Thoracic aorta (tissue), 2 donors: Measurements from ENCODE around the gene HLA-DOA. TPM values are rescaled to one million over a fixed set of nuclear protein-coding genes. Genes with fewer than 3 reads are reported as not detected.

Experiments
- ATAC-seq: fragments of 150-250 bp; one replicate; pipeline ENCODE4 v1.8.0; 2017; ENCODE audit warnings: low read depth; ENCODE audit not compliant: insufficient number of reproducible peaks, low FRiP score
- DNase-seq: peaks from one replicate; pipeline ENCODE4 v3.0.0-alpha.2; 2020; ENCODE audit warnings: low spot score
- H3K27ac ChIP-seq, 2 donors: fragments of 200-600 bp; sonication (generic); 1 replicate in 1 of 2; 2 replicates in 1 of 2; pipeline ENCODE4 v1.5.1; 2016; ENCODE audit warnings: mild to moderate bottlenecking in 2 of 2, moderate library complexity in 2 of 2
- H3K27me3 ChIP-seq: fragments of 200-600 bp; sonication (generic); replicated peaks from 2 replicates; pipeline ENCODE4 v1.6.0; 2016; ENCODE audit warnings: mild to moderate bottlenecking; ENCODE audit not compliant: insufficient read depth
- H3K36me3 ChIP-seq: fragments of 200-600 bp; sonication (generic); one replicate; pipeline ENCODE4 v1.5.1; 2016
- H3K4me1 ChIP-seq, 2 donors: fragments of 200-600 bp; sonication (generic); 1 replicate in 1 of 2; 2 replicates in 1 of 2; pipeline versions ENCODE4 v1.5.1 to v1.6.0; 2016; ENCODE audit warnings: low read depth in 2 of 2, mild to moderate bottlenecking in 1 of 2; ENCODE audit not compliant: control insufficient read depth in 1 of 2
- H3K4me3 ChIP-seq: fragments of 200-600 bp; sonication (generic); 2 replicates; pipeline ENCODE4 v1.5.1; 2016; ENCODE audit warnings: mild to moderate bottlenecking
- H3K9me3 ChIP-seq: fragments of 200-600 bp; sonication (generic); 2 replicates; pipeline ENCODE4 v1.5.1; 2016
- CTCF ChIP-seq: fragments of 200-600 bp; sonication (generic); IDR thresholded peaks from one replicate; pipeline ENCODE4 v1.5.1; 2019; ENCODE audit warnings: antibody characterized with exemption
- total RNA-seq, 2 donors: library from RNA; depleted of rRNA; stranded (reverse); fragments of >200 nt; gene quantifications; one replicate each; pipeline versions ENCODE4 v1.1.0 to v1.2.3, GENCODE V29; 2016

HLA-DOA gene
- total RNA-seq, 2 donors from 2014 or later: 5.8 to 19.4 TPM

GRCh38 chr6:33010356-33010755 lies 965 bp upstream of the HLA-DOA start:
- TF ChIP-seq CTCF: no peak
- ATAC-seq (no peak), DNase-seq (no peak)
- no peak overlapping the region for H3K4me3 ChIP-seq
- H3K36me3 ChIP-seq: no peaks in the 10 kb centered on the region
- H3K27me3 ChIP-seq: no peaks in the 10 kb centered on the region
- H3K4me1 ChIP-seq: no peaks in the 10 kb centered on the region
- H3K9me3 ChIP-seq: no peaks in the 10 kb centered on the region
- H3K27ac ChIP-seq: no peak overlapping the region

GRCh38 chr6:33007831-33008400 lies 1.5 kb downstream of the HLA-DOA start:
- no peaks in the 10 kb centered on the region for H3K36me3 ChIP-seq
- DNase-seq: no peak
- no peaks in the 10 kb centered on the region for H3K27me3 ChIP-seq
- no peak overlapping the region for H3K27ac ChIP-seq
- no peak overlapping the region for H3K4me3 ChIP-seq
- H3K4me1 ChIP-seq: no peaks in the 10 kb centered on the region
- TF ChIP-seq CTCF: no peak
- ATAC-seq: no peak
- no peaks in the 10 kb centered on the region for H3K9me3 ChIP-seq

GRCh38 chr6:33004940-33005339 lies 4.5 kb downstream of the HLA-DOA start:
- Histone ChIP-seq H3K4me1 (no peaks in the 10 kb centered on the region), H3K9me3 (no peaks in the 10 kb centered on the region), H3K27ac (no peak overlapping the region), H3K4me3 (no peak overlapping the region), H3K27me3 (no peaks in the 10 kb centered on the region), H3K36me3 (no peaks in the 10 kb centered on the region)
- TF ChIP-seq CTCF: no peak
- ATAC-seq: no peak
- no peak for DNase-seq

- DNase-seq (no peak), ATAC-seq (no peak)
- no peaks in the 10 kb centered on the region for H3K9me3 ChIP-seq
- H3K4me3 ChIP-seq: no peak overlapping the region
- no peak for TF ChIP-seq CTCF
- no peak overlapping the region for H3K27ac ChIP-seq
- H3K4me1 ChIP-seq: no peaks in the 10 kb centered on the region
- H3K27me3 ChIP-seq: no peaks in the 10 kb centered on the region
- H3K36me3 ChIP-seq: no peaks in the 10 kb centered on the region
Measured at GRCh38 chr6:33001685-33002084, 7.7 kb downstream of the HLA-DOA start.

GRCh38 chr6:33000055-33000454 lies 9.3 kb downstream of the HLA-DOA start:
- Histone ChIP-seq H3K27me3 (no peaks in the 10 kb centered on the region), H3K27ac (no peak overlapping the region), H3K36me3 (no peaks in the 10 kb centered on the region), H3K9me3 (no peaks in the 10 kb centered on the region), H3K4me1 (no peaks in the 10 kb centered on the region), H3K4me3 (no peak overlapping the region)
- no peak for TF ChIP-seq CTCF
- no peak for ATAC-seq
- DNase-seq: no peak
